ENCODE measurements around the gene INPP5B.
"Not testable (repeated sequence)": the region's sequence is repeated elsewhere in the genome, so short reads cannot be mapped to it uniquely, and the experiment has no call there.

The INPP5B gene

DNA sequence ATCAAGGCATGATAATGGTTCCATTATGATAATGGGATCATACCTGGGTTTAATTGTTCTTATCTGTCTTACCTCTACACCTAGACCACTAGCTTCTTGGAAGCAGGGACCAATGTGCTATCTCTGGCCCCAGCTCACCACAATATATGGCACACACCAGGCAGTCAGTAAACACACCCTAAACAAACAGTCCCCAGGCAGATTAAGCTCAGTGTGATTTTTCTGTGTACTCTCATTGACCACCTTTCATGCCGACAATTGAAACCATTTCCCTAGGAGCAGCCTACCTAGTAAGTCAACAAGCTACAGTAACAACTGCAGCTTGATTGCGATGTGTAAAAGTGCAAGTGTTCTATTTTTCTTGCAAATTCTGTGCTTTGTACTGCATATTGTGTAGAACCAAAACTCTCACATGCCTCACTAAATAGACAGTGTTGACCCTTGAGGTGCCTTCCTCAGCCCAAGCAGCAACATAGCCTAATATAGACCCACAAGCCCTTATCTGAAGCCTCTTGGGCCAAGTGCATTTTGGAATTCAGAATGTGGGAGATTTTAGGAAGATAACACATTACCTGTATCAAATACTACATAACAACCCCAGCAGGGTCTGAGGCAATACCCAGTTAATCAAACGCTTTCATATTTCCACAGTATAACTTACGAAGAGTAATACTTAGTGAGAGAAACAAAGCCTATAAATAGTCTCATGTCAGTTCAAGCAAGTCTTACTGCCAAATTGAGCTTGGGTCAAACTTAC, 32.0 kb downstream of the INPP5B start:
- no peak for DNase-seq (ENCODE audit: low read depth in 2 of 3, low spot score in 1 of 3)

DNA sequence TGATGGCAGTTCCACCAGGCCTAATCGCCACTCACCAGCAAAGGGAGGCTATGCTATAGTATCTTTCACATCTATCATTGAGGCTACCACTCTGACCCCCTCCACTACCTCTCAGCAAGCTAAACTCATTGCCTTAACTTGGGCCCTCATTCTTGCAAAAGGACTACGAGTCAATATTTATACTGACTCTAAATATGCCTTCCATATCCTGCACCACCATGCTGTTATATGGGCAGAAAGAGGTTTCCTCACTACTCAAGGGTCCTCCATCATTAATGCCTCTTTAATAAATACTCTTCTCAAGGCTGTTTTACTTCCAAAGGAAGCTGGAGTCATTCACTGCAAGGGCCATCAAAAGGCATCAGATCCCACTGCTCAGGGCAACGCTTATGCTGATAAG, 35.4 kb downstream of the INPP5B start:
- not testable (repeated sequence) for DNase-seq (ENCODE audit: low read depth in 2 of 3, low spot score in 1 of 3)

DNA sequence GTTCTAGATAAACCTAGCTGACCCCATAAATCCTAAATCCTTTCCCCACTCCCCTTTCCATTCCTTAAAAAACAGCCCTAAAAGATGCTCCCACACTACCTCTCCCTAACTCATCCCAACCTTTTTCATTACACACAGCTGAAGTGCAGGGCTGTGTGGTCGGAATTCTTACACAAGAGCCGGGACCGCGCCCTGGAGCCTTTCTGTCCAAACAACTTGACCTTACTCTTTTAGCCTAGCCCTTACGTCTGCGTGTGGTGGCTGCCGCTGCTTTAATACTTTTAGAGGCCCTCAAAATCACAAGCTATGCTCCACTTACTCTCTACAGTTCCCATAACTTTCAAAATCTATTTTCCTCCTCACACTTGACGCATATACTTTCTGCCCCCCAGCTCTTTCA, 36.0 kb downstream of the INPP5B start:
- DNase-seq (ENCODE audit: low read depth in 2 of 3, low spot score in 1 of 3), result not testable (repeated sequence)

DNA sequence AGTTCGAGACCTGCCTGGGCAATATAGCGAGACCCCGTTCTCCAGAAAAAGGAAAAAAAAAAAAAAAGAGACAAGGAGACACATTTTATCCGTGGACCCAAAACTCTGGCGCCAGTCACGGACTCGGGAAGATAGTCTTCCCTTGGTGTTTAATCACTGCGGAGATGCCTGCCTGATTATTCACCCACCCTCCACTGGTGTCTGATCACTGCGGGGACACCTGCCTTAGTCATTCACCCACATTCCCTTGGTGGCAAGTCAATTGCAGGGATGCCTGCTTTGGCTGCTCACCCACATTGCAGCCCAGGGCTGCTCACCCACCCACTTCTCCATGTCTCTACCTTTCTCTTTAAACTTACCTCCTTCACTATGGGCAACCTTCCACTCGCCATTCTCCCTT, 38.3 kb downstream of the INPP5B start:
- DNase-seq (ENCODE audit: low read depth in 2 of 3, low spot score in 1 of 3), result not testable (repeated sequence)

GRCh38 chr1:37907416-37908125, 39.3 kb downstream of the INPP5B start:
- not testable (repeated sequence) for DNase-seq (ENCODE audit: low read depth in 2 of 3, low spot score in 1 of 3)

- DNase-seq (ENCODE audit: low read depth in 2 of 3, low spot score in 1 of 3), result not testable (repeated sequence)
These were observed 40.3 kb downstream of the INPP5B start for GRCh38 chr1:37906591-37906990.

DNA sequence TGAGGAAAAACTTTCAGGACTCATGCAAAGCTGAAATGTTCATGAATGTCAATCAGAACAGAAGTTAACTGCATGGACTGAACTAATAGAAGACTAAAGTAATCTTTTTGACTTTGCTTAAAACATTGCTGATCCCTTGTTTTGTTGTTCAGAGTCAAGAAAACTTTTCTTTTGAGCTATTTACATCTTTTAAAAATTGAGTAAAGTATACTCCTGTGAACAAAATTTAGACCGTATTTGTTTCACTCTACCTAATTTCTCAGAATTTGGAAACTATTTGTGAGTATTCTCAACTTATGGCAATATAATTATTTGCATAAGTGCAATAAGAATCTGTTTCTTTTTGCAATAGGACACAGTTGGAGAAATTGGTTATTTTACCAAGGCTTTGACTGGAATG, 41.1 kb downstream of the INPP5B start:
- no peak for DNase-seq (ENCODE audit: low read depth in 2 of 3, low spot score in 1 of 3)

DNA sequence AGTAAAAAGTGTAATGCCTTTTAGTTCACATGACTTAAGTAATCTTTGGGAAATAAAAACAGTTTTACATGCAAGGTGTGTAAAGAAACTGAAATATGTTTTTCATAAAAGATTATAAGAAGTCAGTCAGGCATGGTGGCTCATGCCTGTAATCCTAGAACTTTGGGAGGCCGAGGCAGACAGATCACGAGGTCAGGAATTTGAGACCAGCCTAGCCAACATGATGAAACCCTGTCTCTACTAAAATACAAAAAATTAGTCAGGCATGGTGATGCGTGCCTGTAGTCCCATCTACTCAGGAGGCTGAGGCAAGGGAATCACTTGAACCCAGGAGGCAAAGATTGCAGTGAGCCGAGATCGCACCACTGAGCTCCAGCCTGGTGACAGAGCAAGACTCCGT, 42.9 kb downstream of the INPP5B start:
- not testable (repeated sequence) for DNase-seq (ENCODE audit: low read depth in 2 of 3, low spot score in 1 of 3)

- no peak for DNase-seq (ENCODE audit: low read depth in 2 of 3, low spot score in 1 of 3)
These were observed 43.9 kb downstream of the INPP5B start for GRCh38 chr1:37902983-37903382.

DNA sequence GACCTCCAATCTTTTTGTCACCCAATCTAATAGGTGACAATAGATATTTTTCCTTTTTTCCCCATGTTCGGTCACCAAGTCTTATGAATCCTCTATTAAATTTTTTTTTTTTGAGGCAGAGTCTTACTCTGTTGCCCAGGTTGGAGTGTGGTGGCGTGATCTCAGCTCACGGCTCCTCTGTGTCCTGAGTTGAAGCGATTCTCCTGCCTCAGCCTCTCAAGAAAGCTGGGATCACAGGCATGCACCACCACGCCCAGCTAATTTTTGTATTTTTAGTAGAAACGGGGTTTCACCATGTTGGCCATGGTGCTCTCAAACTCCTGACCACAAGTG, 45.0 kb downstream of the INPP5B start:
- DNase-seq (ENCODE audit: low read depth in 2 of 3, low spot score in 1 of 3), result no peak

DNA sequence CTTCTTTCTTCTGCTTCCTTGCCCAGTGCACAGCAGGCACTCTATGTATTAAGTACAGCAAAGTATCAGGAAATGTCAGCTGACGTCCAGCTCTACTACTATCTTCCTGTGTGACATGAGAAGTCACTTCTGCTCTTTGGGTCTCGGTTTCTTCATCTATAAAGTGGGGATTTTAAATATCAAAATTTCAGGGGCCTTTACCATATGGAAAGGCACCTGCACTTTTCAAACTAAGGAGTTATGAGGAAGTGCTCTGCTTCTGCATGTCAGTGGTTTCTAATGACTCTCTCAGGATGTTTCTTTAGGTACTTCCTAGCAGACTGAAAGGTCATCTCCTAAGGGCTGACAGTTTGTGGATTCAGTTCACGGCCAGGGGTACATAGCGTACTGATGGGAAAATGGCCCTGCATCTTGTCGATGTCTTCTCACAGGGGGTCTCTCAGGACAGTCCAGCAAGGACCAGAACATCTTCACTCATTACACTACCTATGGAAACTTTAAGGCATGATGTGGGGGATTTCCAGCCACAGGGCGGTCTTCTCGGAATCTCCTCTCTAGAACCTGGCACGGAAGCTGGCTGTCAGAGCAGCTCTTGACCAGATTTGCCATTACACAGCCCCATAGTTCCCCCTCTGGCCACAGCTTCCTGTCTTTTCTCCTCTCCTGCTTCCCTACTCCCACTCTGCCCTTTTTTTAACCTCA, 45.5 kb downstream of the INPP5B start:
- no peak for DNase-seq (ENCODE audit: low read depth in 2 of 3, low spot score in 1 of 3)

DNA sequence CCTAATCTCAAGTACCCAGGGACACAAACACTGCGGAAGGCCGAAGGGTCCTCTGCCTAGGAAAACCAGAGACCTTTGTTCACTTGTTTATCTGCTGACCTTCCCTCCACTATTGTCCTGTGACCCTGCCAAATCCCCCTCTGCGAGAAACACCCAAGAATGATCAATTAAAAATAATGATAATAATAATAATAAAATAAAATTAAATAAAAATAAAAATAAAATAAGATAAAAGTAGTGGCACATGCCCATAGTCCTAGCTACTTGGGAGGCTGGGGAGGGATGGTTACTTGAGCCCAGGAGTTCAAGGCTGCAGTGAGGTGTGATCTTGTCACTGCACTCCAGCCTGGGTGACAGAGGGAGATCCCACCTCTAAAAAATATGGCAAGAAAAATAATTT, 49.3 kb downstream of the INPP5B start:
- not testable (repeated sequence) for DNase-seq (ENCODE audit: low read depth in 2 of 3, low spot score in 1 of 3)

DNA sequence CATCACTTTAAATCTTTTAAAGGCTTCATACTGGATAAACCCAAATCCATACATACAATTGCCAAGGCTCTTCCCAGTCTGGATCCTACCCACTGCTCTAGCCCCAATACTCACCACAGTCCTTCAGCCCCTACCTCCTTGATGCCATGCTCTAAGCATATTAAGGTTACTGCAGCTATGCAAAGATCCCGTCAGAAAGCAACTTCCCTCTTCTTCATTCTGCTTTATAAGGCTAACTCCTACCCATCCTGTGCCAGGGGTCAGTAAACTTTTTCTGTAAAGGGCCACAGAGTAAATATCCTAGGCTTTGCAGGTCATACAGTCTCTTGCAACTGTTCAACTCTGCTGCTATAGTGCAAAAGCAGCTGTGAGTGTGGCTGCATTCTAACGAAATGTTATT, 53.2 kb downstream of the INPP5B start:
- DNase-seq (ENCODE audit: low read depth in 2 of 3, low spot score in 1 of 3), result no peak

DNA sequence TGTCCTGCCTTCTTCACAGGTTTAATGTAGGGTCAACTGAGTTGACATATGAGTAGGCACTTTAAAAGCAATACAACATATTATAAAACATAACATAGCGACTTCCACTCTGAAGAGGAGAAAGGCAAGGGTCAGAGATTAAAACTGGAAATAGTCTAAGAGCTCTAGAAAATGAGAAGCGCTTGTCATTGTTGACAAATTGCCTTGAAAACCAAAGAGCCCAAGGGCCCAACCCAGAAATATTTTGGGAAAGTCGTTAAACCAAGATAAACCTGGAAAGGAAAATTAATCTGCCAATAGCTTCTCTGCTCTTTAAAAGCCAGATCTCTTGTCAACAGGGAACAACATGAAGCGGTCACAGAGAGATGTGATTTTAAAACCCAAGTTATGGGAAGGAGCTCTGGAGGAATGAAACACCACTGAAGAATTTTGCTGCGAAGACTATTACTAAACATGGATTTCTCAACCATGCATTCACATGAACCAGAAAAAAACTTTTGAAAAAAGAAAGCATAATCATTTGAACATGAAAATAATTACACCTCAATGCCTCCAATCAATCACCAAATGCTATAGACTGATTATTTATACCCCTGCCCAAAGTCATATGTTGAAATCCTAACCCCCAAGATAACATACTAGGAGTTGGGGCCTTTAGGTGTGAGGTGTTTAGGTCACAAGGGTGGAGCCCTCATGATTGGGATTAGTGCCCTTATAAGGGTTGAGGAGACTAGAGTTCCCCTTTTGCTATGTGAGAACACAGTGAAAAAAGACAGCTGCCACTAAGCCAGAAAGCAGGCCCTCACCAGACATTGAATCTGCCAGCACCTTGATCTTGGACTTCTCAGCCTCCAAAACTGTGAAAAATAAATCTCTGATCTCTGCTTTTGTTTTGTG, 54.5 kb downstream of the INPP5B start:
- DNase-seq (ENCODE audit: low read depth in 2 of 3, low spot score in 1 of 3), result no peak

DNA sequence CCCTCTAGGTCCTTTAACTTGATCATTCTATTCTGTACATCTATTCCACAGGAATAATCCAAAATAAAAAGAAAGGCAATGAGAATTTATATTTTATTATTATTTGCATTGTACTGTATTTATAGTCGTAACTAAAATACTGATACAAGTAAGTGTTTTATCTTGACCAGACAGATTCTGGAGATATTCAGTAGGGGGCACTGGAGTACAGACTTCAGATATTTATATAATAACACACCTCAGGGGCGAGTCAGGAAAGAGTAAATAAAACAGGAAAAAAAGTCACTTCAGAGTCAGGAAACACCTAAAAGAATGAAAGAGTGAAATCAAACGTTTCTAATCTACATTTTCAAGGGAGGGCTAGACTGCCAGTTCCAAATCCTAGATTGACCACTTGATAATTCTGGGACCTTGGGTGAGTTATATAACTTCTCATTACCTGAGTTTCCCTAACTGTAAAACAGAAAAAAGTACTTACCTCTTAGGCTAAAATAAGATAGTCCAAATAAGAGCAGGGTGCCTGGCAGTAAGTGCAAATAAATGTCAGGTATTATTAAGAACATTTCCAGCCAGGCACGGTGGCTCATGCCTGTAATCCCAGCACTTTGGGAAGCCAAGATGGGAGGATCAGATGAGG, 56.4 kb downstream of the INPP5B start:
- DNase-seq (ENCODE audit: low read depth in 2 of 3, low spot score in 1 of 3), result no peak

- no peak for DNase-seq (ENCODE audit: low read depth in 2 of 3, low spot score in 1 of 3)
These were observed 58.7 kb downstream of the INPP5B start for GRCh38 chr1:37888022-37888700.

DNA sequence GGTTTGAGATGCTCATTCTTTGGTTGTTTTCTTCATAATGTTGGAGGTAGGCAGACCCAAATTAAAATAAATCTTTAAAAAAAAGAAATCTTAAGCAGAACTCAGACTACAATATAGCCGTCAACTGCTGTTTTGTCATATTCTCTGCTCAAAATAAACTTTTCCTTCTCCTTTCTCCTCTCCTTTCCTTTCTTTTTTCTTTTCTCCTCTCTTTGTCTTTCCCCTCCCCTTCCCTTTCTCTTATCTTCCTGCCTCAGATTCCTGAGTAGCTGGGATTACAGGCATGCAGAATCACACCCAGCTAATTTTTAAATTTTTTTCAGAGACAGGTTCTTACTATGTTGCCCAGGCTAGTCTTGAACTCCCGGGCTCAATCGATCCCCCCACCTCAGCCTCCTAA, 62.7 kb downstream of the INPP5B start:
- DNase-seq (ENCODE audit: low read depth in 2 of 3, low spot score in 1 of 3), result no peak

GRCh38 chr1:37883671-37884070, 63.2 kb downstream of the INPP5B start:
- DNase-seq (ENCODE audit: low read depth in 2 of 3, low spot score in 1 of 3), result no peak

DNA sequence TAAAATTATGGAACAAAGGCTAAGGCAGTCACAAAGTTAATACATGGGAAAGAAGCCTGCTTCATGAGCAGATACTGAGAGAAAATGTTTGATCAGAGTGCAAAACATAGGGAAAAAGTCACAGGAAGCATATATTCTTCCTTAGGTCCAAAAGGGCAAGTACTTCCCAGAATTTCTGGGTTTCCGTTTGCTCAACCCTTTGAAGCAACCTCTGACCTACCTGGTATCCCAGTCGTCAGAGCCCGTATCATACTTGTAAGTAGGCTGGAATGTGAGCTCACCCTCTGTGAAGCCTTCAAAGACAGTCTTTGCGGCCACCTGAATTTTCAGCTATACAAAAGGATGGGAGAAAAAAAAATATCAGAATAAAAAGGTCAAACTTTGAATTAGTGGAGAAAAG, 67.0 kb downstream of the INPP5B start:
- no peak for DNase-seq (ENCODE audit: low read depth in 2 of 3, low spot score in 1 of 3)

GRCh38 chr1:37878071-37878470, 68.8 kb downstream of the INPP5B start:
- no peak for DNase-seq (ENCODE audit: low read depth in 2 of 3, low spot score in 1 of 3)
